Naive thymus-derived CD8-positive, alpha-beta T cell (primary cell): ENCODE results near the gene GALNT18. TPM values are rescaled to one million over a fixed set of nuclear protein-coding genes. Genes with fewer than 3 reads are reported as not detected.
"Not testable (repeated sequence)": the region's sequence is repeated elsewhere in the genome, so short reads cannot be mapped to it uniquely, and the experiment has no call there.

ENCODE experiments used
- ATAC-seq, 2 donors: fragments of 150-1000 bp; cut with Tn5 transposase in 1 of 2; sonication (Bioruptor Pico), chemical (Tn5 transposase) in 1 of 2; 1 replicate in 1 of 2; 2 replicates in 1 of 2; pipeline ENCODE4 v1.10.0; 2021; ENCODE audit warnings: mild to moderate bottlenecking in 2 of 2, moderate library complexity in 2 of 2
- POLR2A ChIA-PET: fragments of 350-600 bp; sonication (Branson Sonifier 250); formaldehyde crosslinking; loops from one replicate; lab custom pipeline; 2021; ENCODE audit warnings: antibody characterized with exemption; lab: Charles Lee
- DNase-seq, 10 donors: peaks; one replicate each; pipeline versions ENCODE4 v3.0.0 to v3.0.0-alpha.2; 2020 to 2022
- H3K27ac Mint-ChIP-seq, 10 donors: one replicate each; pipeline ENCODE4 v1.8.0; 2020 to 2022; ENCODE audit warnings: mild to moderate bottlenecking in 10 of 10, mixed read lengths in 10 of 10, moderate library complexity in 4 of 10, inconsistent platforms in 1 of 10
- H3K27me3 Mint-ChIP-seq, 5 donors: one replicate each; pipeline ENCODE4 v1.8.0; 2021 to 2022; ENCODE audit warnings: mixed read lengths in 5 of 5
- H3K36me3 Mint-ChIP-seq, 3 donors: one replicate each; pipeline ENCODE4 v1.8.0; 2020 to 2022; ENCODE audit warnings: mixed read lengths in 3 of 3, mild to moderate bottlenecking in 2 of 3, inconsistent platforms in 1 of 3
- H3K4me1 Mint-ChIP-seq, 4 donors: one replicate each; pipeline ENCODE4 v1.8.0; 2021 to 2022; ENCODE audit warnings: mixed read lengths in 4 of 4
- H3K4me3 Mint-ChIP-seq, 10 donors: one replicate each; pipeline ENCODE4 v1.8.0; 2020 to 2022; ENCODE audit warnings: mild to moderate bottlenecking in 10 of 10, mixed read lengths in 10 of 10, moderate library complexity in 6 of 10, inconsistent platforms in 1 of 10
- H3K9me3 Mint-ChIP-seq, 9 donors: one replicate each; pipeline ENCODE4 v1.8.0; 2020 to 2022; ENCODE audit warnings: mixed read lengths in 9 of 9, mild to moderate bottlenecking in 3 of 9, inconsistent platforms in 1 of 9, moderate library complexity in 1 of 9
- polyA plus RNA-seq, 3 donors: library from polyadenylated mRNA; unstranded; fragments of 300-500 nt; fragmentation: Illumina TruSeq; gene quantifications; one replicate each; pipeline ENCODE4 v1.2.3, GENCODE V29; 2021
- total RNA-seq, 8 experiments: library from RNA in 2 of 8; stranded (reverse) in 2 of 8; gene quantifications; one replicate each; pipeline ENCODE4 v1.2.3 and lab custom pipeline; 2021 to 2026

Gene GALNT18
- total and polyA plus RNA-seq, 5 experiments from 2014 or later: not detected

DNA sequence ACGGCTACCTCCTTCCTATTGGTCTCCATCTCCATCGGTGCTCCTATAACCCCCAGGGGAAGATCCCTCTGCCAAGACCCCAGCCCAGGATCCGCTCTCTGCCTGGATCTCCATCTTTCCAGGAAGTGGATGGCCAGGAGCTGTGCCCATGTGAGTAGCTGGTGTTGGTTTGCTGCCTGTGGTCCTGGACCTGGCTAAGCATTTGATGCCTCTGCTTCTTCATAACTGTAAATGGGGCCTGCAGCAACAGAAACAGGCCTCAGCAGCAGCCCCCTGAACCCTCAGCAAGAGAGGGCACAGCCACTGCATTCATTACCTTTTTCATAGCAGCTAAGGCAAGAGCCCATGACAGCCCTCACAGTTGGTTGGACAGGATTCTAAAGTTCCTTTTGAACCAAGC, 242.1 kb downstream of the GALNT18 start:
- no peaks in the 10 kb centered on the region for H3K4me1 Mint-ChIP-seq

GRCh38 chr11:11378184-11378940, 243.4 kb downstream of the GALNT18 start:
- peaks cover 0 to 11% (median under 1%) of the 10 kb centered on the region in 5 donors for H3K27me3 Mint-ChIP-seq
- no peak for DNase-seq
- no peaks in the 10 kb centered on the region for H3K36me3 Mint-ChIP-seq
- POLR2A ChIA-PET: no interaction called here
- no peak for ATAC-seq
- H3K4me1 Mint-ChIP-seq: no peaks in the 10 kb centered on the region
- H3K4me3 Mint-ChIP-seq: no peak overlapping the region
- no peaks in the 10 kb centered on the region for H3K9me3 Mint-ChIP-seq
- H3K27ac Mint-ChIP-seq: no peak overlapping the region

More for the DNA sequence above, 242.1 kb downstream of the GALNT18 start:
- Mint-ChIP-seq H3K27ac (no peak overlapping the region), H3K9me3 (no peaks in the 10 kb centered on the region), H3K4me3 (no peak overlapping the region), H3K36me3 (no peaks in the 10 kb centered on the region), H3K27me3 (peaks cover 0 to 3% (median 0%) of the 10 kb centered on the region in 5 donors)
- ATAC-seq (no peak), DNase-seq (no peak)
- POLR2A ChIA-PET: no interaction called here

DNA sequence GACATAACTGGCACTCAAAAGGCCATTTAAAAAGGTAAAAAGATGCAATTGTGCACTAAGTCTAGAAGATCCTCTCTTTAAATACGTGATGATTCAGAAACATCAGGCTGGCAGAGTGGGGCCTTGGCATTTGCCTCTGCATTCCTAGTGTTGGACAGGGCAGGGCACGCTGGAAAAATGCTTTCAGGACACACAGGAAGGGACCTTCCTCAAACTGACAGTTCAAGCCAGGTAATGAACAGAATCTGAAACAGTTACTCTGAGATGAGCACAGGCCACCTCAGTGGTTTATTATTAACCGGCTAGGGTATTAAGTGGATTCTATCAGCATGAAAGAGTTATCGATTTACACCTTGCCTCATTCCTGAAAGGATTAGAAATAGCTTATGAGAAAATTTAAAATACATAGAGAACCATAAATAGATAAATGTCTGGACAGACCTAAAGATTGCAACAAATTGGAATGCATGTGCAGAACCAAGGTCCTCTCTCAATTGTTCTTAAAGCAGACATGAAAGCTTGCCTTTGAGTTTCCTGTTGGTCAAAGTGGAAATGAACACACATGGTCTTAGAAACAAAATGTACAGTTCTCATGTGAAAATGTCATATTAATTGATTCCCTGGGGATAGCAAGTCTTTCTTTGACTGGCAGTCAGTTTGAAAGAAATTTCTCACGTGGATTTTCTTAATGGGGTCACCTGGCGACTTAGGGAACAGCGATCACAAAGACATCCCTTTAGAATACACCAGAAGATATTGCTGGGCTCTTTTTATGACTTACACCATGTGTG, 247.3 kb downstream of the GALNT18 start:
- Mint-ChIP-seq H3K27me3 (peaks cover 4 to 35% (median 10%) of the 10 kb centered on the region in 5 donors), H3K4me3 (no peak overlapping the region), H3K27ac (no peak overlapping the region), H3K9me3 (no peaks in the 10 kb centered on the region), H3K36me3 (no peaks in the 10 kb centered on the region), H3K4me1 (no peaks in the 10 kb centered on the region)
- DNase-seq (no peak), ATAC-seq (no peak)
- POLR2A ChIA-PET: no interaction called here

DNA sequence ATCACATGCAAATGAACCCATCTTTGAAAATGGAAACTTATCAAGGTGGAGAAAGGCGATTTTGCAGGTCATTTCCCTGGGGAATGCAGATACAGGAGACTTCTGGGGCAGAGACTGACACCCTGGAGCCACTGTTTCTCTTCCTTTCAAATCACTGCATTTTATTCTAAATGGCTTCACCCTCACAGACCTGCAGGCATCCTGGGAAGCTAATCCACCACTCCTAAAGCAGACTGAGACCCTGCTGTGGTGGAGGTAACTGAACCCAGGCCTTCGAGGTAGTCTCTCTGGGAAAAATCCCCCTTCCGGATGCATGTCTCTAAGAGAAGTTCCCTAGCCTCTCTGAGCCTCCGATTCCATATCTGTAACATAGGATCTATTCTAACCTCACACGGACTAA, 247.9 kb downstream of the GALNT18 start:
- H3K36me3 Mint-ChIP-seq: peaks cover 0 to 4% (median 0%) of the 10 kb centered on the region in 3 donors
- no peak for DNase-seq
- no peak overlapping the region for H3K27ac Mint-ChIP-seq
- POLR2A ChIA-PET: no interaction called here
- peaks cover 4 to 35% (median 10%) of the 10 kb centered on the region in 5 donors for H3K27me3 Mint-ChIP-seq
- no peak overlapping the region for H3K4me3 Mint-ChIP-seq
- H3K4me1 Mint-ChIP-seq: no peaks in the 10 kb centered on the region
- H3K9me3 Mint-ChIP-seq: peaks cover 0 to 5% (median 0%) of the 10 kb centered on the region in 9 donors
- no peak for ATAC-seq

- no peak for ATAC-seq
- H3K4me3 Mint-ChIP-seq: no peak overlapping the region
- H3K27ac Mint-ChIP-seq: no peak overlapping the region
- no peaks in the 10 kb centered on the region for H3K4me1 Mint-ChIP-seq
- DNase-seq: no peak
- peaks cover 0 to 18% (median 4%) of the 10 kb centered on the region in 9 donors for H3K9me3 Mint-ChIP-seq
- POLR2A ChIA-PET: no interaction called here
- peaks cover 4 to 35% (median 6%) of the 10 kb centered on the region in 5 donors for H3K27me3 Mint-ChIP-seq
- H3K36me3 Mint-ChIP-seq: peaks cover 0 to 7% (median 0%) of the 10 kb centered on the region in 3 donors
Observed at GRCh38 chr11:11372461-11372860, 249.3 kb downstream of the GALNT18 start.

DNA sequence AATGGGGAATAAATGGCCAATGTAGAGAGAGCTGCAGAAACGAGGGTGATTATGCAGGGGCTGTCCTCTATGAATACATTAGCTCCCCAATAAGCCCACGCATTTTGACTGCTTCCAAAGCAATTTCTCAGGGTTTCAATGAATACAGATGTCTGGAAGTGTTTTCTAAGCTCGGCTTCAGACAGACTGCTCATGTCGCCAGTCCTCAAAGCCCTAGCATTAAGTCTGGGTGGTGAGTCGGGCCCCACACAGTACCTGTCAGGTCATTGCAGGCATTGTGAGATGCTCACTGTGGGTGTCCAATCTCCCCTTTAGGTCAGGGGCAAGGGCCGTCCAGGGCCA, 250.9 kb downstream of the GALNT18 start:
- H3K36me3 Mint-ChIP-seq: peaks cover 0 to 7% (median 0%) of the 10 kb centered on the region in 3 donors
- peaks cover 4 to 35% (median 6%) of the 10 kb centered on the region in 5 donors for H3K27me3 Mint-ChIP-seq
- POLR2A ChIA-PET: no interaction called here
- H3K9me3 Mint-ChIP-seq: peaks cover 0 to 18% (median 4%) of the 10 kb centered on the region in 9 donors
- no peak overlapping the region for H3K4me3 Mint-ChIP-seq
- H3K4me1 Mint-ChIP-seq: no peaks in the 10 kb centered on the region
- H3K27ac Mint-ChIP-seq: no peak overlapping the region
- no peak for DNase-seq
- no peak for ATAC-seq

GRCh38 chr11:11370255-11370961, 251.4 kb downstream of the GALNT18 start:
- Mint-ChIP-seq H3K36me3 (peaks cover 0 to 7% (median 0%) of the 10 kb centered on the region in 3 donors), H3K4me3 (no peak overlapping the region), H3K27ac (no peak overlapping the region), H3K4me1 (no peaks in the 10 kb centered on the region), H3K27me3 (peaks cover 4 to 35% (median 7%) of the 10 kb centered on the region in 5 donors), H3K9me3 (peaks cover 0 to 18% (median 4%) of the 10 kb centered on the region in 9 donors)
- POLR2A ChIA-PET: no interaction called here
- no peak for ATAC-seq
- DNase-seq: no peak

DNA sequence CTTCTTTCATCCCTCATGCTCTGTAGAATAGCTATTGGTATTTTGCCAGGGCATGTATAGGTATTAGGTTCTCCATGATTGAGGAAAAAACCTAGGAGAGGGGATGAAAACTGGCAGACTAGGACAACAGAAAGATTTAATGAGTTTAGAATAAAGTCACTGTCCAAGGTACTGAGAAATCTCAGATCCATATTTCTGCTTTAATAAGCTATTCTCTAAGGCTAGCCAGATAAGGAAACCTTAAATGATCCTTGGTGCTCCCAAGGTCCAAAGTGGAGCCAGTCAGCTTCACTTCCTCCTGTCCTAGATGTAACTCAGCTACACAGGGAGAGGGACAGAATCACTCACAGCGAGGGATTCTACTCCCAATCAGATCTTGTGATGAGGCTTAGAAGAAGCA, 255.0 kb downstream of the GALNT18 start:
- no peak for ATAC-seq

DNA sequence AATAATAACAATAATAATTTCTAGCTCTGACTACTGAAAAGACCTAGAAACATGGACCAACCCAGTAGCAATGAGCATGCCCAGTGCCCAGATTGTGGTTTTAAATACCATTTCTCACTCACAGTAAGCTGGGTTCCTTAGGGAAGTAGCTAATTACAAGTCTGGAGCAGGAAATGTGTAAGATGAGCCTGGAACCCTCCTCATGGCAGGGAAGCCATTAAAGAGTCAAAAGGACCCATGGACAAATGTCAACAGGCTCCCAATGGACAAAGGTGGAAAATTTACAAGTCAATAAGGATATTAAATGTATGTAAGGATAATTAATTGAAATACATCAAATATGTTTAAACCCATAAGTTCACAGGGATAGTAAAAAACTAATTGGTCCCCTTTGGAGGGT, 258.1 kb downstream of the GALNT18 start:
- H3K27me3 Mint-ChIP-seq: peaks cover 2 to 30% (median 13%) of the 10 kb centered on the region in 5 donors
- H3K9me3 Mint-ChIP-seq: peaks cover 0 to 15% (median 4%) of the 10 kb centered on the region in 9 donors
- no peak for DNase-seq
- H3K27ac Mint-ChIP-seq: no peak overlapping the region
- POLR2A ChIA-PET: no interaction called here
- no peaks in the 10 kb centered on the region for H3K4me1 Mint-ChIP-seq
- ATAC-seq: no peak
- no peak overlapping the region for H3K4me3 Mint-ChIP-seq
- H3K36me3 Mint-ChIP-seq: peaks cover 0 to 3% (median 0%) of the 10 kb centered on the region in 3 donors

More for the DNA sequence above, 255.0 kb downstream of the GALNT18 start:
- POLR2A ChIA-PET: no interaction called here
- H3K27ac Mint-ChIP-seq: no peak overlapping the region
- H3K36me3 Mint-ChIP-seq: peaks cover 0 to 7% (median 0%) of the 10 kb centered on the region in 3 donors
- DNase-seq: no peak
- H3K4me3 Mint-ChIP-seq: no peak overlapping the region
- H3K27me3 Mint-ChIP-seq: peaks cover under 1 to 25% (median 13%) of the 10 kb centered on the region in 5 donors
- peaks cover 1 to 18% (median 4%) of the 10 kb centered on the region in 9 donors for H3K9me3 Mint-ChIP-seq
- no peaks in the 10 kb centered on the region for H3K4me1 Mint-ChIP-seq

GRCh38 chr11:11359611-11360010, 262.2 kb downstream of the GALNT18 start:
- POLR2A ChIA-PET: no interaction called here
- Mint-ChIP-seq H3K4me1 (no peaks in the 10 kb centered on the region), H3K4me3 (no peak overlapping the region), H3K27me3 (peaks cover 4 to 48% (median 17%) of the 10 kb centered on the region in 5 donors), H3K9me3 (peaks cover 0 to 2% (median 0%) of the 10 kb centered on the region in 9 donors), H3K36me3 (no peaks in the 10 kb centered on the region), H3K27ac (no peak overlapping the region)
- ATAC-seq (no peak), DNase-seq (no peak)

DNA sequence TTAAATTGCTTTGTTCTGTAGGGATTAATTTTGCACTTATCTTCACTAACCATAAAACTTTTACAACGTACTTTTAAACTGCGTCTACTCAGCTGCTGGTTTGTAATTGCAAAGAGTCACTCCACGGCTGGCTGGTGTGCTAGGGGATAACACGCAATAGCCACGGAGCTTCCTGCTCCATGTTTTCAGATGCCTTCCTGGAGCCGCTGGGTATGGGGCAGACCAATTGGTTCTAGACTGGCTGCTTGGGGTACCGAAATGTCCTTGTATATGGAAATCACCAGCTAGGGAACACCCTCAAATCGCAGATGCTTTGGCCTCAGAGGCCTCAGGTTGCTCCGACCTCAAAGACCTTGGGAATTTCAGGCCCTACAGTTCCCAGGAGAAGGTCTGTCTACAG, 265.0 kb downstream of the GALNT18 start:
- POLR2A ChIA-PET: no interaction called here
- Mint-ChIP-seq H3K4me3 (no peak overlapping the region), H3K27ac (no peak overlapping the region)

DNA sequence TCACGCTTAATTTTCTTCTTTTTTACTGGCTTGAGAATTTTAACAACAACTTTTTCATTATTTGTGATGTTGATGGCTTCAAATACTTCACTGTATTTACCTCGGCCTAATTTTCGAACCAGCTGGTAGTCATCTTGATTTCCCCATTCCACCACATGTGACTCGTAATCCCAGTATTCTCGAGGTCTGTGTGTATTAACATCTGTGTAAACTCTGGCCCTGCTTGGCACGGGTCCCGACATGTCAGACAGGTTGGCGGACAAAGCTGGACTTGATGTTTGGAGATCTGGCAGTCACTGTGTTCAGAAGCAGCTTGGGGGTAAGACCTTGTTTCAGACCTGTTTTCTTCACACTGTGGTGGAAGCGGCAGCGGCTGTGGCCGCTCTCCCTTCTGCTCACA, 268.9 kb downstream of the GALNT18 start, which contains the start of gene CSNK2A3:
TSS of gene CSNK2A3 (minus strand) at position 373 of the 400 bp plus-strand sequence. CDS start at position 242, 131 bp downstream.
- H3K9me3 Mint-ChIP-seq, DNase-seq, H3K36me3 Mint-ChIP-seq, ATAC-seq, POLR2A ChIA-PET, H3K27ac Mint-ChIP-seq, H3K4me3 Mint-ChIP-seq, H3K4me1 Mint-ChIP-seq: not testable (repeated sequence)
- H3K27me3 Mint-ChIP-seq: peaks cover 0 to 21% (median 7%) of the 10 kb centered on the region in 5 donors

More for the DNA sequence above, 265.0 kb downstream of the GALNT18 start:
- no peak for ATAC-seq
- Mint-ChIP-seq H3K27me3 (peaks cover 0 to 41% (median 10%) of the 10 kb centered on the region in 5 donors), H3K4me1 (no peaks in the 10 kb centered on the region), H3K9me3 (no peaks in the 10 kb centered on the region), H3K36me3 (no peaks in the 10 kb centered on the region)
- DNase-seq: no peak
